ENCODE measurements around the gene HBP1.

DNA sequence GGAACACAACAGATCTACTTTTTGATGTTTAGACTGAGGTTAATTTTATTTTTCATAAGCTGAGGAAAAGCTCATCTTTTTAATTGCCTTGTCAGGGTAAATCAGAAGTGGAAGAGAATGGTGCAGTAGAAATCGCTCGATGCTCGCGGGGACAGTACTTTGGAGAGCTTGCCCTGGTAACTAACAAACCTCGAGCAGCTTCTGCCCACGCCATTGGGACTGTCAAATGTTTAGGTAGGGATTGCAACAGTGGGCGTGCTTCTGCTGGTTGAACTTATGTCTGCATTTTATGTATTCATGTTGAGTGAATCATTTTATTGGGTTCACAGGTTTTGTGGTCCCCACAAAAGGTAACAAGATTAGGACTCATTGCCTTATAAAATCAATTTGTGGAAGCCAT lies 11.7 kb upstream of the HBP1 start:
- TF ChIP-seq POLR2AphosphoS5 (IDR thresholded peaks at IDR 0.05) (no peak), POLR2A (IDR thresholded peaks at IDR 0.05) (no peak)
- TF ChIP-seq, protein P1, sequence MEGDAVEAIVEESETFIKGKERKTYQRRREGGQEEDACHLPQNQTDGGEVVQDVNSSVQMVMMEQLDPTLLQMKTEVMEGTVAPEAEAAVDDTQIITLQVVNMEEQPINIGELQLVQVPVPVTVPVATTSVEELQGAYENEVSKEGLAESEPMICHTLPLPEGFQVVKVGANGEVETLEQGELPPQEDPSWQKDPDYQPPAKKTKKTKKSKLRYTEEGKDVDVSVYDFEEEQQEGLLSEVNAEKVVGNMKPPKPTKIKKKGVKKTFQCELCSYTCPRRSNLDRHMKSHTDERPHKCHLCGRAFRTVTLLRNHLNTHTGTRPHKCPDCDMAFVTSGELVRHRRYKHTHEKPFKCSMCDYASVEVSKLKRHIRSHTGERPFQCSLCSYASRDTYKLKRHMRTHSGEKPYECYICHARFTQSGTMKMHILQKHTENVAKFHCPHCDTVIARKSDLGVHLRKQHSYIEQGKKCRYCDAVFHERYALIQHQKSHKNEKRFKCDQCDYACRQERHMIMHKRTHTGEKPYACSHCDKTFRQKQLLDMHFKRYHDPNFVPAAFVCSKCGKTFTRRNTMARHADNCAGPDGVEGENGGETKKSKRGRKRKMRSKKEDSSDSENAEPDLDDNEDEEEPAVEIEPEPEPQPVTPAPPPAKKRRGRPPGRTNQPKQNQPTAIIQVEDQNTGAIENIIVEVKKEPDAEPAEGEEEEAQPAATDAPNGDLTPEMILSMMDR (IDR thresholded peaks at IDR 0.05): no peak
